CD4-positive, alpha-beta T cell treated with Interleukin-4 for 1 hour (primary cell): ENCODE results near the gene AKR1C8.
"Not testable (repeated sequence)": the region's sequence is repeated elsewhere in the genome, so short reads cannot be mapped to it uniquely, and the experiment has no call there.

Experiments
- DNase-seq, 2 donors: peaks; one replicate each; pipeline ENCODE4 v3.0.0-alpha.2; 2020 to 2022

The AKR1C8 gene

GRCh38 chr10:5184987-5185775 is at the start of gene AKR1C8:
Gene AKR1C8, minus strand, starts transcription at chr10:5185150. Its CDS starts 46 bp downstream, at chr10:5185104.
- DNase-seq, result no peak

GRCh38 chr10:5234106-5234860 is 49.3 kb upstream of the AKR1C8 start:
- DNase-seq, result peak in 1 of 2 donors; percentile 36

GRCh38 chr10:5233324-5233723 is 48.4 kb upstream of the AKR1C8 start:
- no peak for DNase-seq

- DNase-seq, result no peak
These were observed 44.1 kb upstream of the AKR1C8 start for GRCh38 chr10:5229019-5229418.

GRCh38 chr10:5222942-5223341 is 38.0 kb upstream of the AKR1C8 start:
- DNase-seq, result not testable (repeated sequence)

GRCh38 chr10:5219262-5219661 is 34.3 kb upstream of the AKR1C8 start:
- no peak for DNase-seq

GRCh38 chr10:5216801-5217200 is 31.9 kb upstream of the AKR1C8 start:
- DNase-seq, result no peak

GRCh38 chr10:5211696-5212536 is 27.0 kb upstream of the AKR1C8 start:
- DNase-seq, result no peak

- DNase-seq, result not testable (repeated sequence)
These were observed 25.3 kb upstream of the AKR1C8 start for GRCh38 chr10:5210261-5210660.

- DNase-seq, result not testable (repeated sequence)
These were observed 24.8 kb upstream of the AKR1C8 start for GRCh38 chr10:5209776-5210175.

- DNase-seq, result no peak
These were observed 21.8 kb upstream of the AKR1C8 start for GRCh38 chr10:5206799-5207198.

GRCh38 chr10:5199398-5199797 is 14.4 kb upstream of the AKR1C8 start:
- DNase-seq, result no peak

- DNase-seq, result no peak
These were observed 13.4 kb upstream of the AKR1C8 start for GRCh38 chr10:5198386-5198785.

- DNase-seq, result no peak
These were observed 11.8 kb upstream of the AKR1C8 start, which contains the start of gene AKR1C4 for GRCh38 chr10:5196702-5197113. Gene AKR1C4, plus strand, starts transcription at chr10:5196837. Its CDS starts 31 bp downstream, at chr10:5196868.

GRCh38 chr10:5195727-5196374 is 10.9 kb upstream of the AKR1C8 start:
- no peak for DNase-seq

GRCh38 chr10:5194431-5194830 is 9.5 kb upstream of the AKR1C8 start:
- DNase-seq, result no peak

GRCh38 chr10:5188358-5188757 is 3.4 kb upstream of the AKR1C8 start:
- DNase-seq, result no peak

GRCh38 chr10:5187867-5188266 is 2.9 kb upstream of the AKR1C8 start:
- no peak for DNase-seq

- no peak for DNase-seq
These were observed 1.0 kb downstream of the AKR1C8 start for GRCh38 chr10:5183923-5184322.

GRCh38 chr10:5180503-5180902 is 4.4 kb downstream of the AKR1C8 start:
- not testable (repeated sequence) for DNase-seq

GRCh38 chr10:5175581-5175980 is 9.4 kb downstream of the AKR1C8 start:
- not testable (repeated sequence) for DNase-seq

GRCh38 chr10:5168897-5169420 is 16.0 kb downstream of the AKR1C8 start:
- no peak for DNase-seq
